HG03469 (cell line): ENCODE results near the gene REG4.
"Not testable (repeated sequence)": the region's sequence is repeated elsewhere in the genome, so short reads cannot be mapped to it uniquely, and the experiment has no call there.

ENCODE experiments used
- ATAC-seq: cut with Tn5 transposase; IDR thresholded peaks from one replicate; pipeline ENCODE4 v1.9.1; 2021; ENCODE audit warnings: mild to moderate bottlenecking, moderate library complexity, moderate number of reproducible peaks; ENCODE audit not compliant: unreplicated experiment

REG4 gene

DNA sequence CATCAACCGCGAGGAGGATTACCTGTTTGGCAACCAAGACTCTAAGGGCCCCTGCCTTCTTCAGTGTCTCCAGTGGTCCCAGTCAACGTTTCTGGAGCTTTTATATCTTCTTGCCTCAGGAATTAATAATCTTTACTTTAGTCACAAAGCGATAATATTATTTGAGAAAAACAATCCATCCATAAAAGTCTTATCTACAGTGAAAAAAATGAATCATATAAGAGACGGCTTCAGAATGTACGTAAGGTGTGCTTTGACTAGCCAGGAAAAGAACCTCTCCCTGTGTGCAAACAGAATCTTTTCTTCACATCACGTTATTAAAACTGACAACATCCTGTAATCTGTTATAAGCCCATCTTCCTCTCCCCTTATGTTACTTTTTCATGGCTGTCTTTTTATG is at the start of gene REG4:
REG4 (minus strand) TSS at position 74 of the 400 bp plus-strand sequence. CDS start 2,691 bp downstream, outside the sequence.
- ATAC-seq: no peak

DNA sequence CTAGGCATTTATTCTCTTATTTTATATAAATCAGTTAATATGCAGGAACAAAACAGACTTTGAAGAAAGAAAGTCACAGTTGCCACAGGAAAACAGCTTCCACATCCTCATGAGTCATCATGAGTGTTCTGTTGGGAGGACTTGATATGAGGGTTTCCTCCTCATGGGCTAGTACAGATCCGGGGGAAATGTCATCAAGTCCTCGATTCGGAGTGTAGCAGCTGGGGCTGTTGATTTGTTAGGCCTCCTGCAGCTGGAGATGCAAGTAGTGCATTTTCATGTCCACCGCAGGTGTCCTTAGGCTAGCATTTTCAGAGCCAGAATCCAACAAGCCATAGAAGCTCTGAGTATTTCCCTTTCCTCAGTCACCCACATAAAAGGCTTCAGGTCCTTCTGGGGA is 48.4 kb upstream of the REG4 start:
- no peak for ATAC-seq

DNA sequence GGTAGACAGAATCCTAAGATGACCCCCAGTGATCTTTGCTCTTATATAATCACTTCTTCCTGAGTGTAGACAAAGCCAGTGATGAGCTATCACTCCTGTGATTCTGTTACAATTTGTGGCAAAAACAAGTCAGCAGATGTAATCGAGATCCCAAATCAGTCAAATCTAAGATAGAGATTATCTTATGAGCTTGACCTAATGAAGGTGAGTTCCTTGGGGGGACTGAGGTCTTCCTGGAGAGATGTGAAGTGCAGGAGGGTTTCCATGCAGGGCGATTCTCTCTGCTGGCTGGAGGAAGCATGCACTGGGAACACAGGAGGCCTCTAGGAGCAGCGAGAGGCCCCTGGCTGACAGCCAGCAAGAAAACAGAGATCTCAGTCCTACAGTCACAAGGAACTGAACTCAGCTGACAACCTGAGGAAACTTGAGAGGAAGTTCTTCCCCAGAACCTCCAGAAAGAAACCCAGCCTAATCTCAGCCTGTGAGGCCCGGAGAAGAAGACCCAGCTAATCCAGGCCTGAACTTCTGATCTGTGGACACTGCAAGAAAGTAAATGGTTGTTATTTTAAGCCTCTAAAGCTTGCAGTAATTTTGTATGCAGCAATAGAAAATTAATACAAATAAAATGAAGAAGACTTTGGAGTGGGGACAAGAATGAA is 47.4 kb upstream of the REG4 start:
- ATAC-seq: not testable (repeated sequence)

DNA sequence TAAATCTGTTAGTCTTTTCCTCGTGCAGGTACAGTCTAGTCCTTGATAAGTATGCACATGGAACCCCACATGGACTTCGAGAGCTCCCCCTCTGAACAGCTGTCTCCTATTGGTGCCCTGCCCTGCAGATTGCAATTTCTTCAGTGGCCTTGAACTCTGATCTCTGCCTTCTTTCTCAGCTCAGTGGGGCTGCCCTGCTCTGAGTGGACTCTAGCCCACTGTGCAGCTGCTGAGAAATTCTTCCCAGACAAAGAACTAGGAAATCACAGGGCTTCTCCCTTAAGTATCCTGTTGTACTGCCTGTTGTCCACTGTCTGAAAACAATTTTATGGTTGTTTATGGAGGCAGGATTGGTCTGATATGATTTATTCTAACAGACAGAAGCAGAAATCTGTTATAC is 46.9 kb upstream of the REG4 start:
- no peak for ATAC-seq

DNA sequence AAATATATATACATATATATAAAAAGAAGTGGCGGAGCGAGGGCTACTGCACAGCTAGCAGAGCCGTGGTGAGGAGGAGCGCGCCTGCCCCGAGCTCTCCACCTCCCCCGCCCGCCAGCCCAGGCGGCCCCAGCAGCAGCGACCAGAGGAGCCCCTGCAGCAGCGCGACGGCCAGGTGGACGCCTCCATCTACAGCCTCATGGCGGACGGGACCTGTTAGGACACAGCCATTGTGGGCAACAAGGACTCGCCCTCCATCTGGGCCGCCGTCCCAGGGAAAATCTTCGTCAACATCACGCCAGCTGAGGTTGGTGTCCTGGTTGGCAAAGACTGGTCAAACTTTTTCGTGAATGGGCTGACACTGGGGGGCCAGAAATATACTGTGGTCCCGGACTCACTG is 41.9 kb upstream of the REG4 start:
- no peak for ATAC-seq

DNA sequence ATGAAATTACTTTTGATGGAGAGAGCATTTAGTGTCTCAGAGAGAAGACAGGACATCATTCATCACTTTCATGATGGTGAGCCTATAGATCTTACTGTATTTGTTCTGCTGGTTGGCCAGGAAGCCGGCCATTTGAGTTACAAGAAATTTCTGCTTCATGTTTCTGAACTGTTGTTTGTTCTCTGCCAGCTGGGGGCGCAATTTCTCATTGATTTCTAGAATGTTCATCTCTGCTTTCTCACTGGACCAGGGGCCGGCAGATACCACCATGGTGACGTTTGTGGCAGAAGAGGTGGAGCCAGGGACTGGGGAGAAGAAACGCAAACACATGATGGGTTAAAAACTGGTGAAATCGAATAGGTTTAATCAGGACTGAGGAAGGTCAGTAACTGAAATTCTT is 32.9 kb upstream of the REG4 start:
- ATAC-seq: not testable (repeated sequence)

DNA sequence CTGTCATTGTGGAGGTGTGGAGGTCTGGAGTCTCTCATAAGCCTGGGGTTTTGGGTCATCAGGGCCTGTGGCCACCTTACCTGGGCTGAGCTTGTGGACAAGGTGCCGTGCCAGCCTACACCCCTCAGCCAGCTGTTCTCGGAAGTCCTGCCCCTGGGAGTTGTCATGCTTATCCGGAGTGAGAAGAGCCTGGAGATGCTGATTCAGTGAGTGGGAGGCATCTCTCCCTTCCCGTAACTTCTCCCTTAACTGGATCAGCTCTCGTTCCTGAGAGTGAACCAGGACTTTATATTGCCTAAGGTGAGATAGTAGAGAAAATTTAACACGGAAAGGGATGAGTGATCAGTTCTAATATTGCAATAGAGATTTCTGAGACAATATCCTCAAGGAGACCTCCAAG is 30.0 kb upstream of the REG4 start:
- no peak for ATAC-seq

DNA sequence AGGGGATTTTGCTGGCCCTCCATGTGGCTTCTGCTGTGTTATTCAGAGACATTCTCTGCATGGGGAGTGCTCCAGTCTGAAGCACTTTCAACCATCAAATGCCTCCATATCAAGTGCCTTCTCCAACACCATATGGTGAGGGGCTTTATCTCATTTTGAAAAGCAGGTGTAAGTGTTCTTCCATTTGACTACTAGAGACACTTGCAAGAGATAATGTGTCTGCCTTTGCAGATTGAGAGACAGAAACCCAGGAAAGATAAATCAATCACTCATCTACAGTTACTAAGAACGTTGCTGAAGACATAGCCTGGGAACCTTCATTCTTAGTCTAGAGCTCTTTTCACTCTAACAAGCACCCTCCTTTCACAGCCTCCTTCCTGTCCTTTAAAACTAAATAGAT is 29.5 kb upstream of the REG4 start:
- no peak for ATAC-seq

DNA sequence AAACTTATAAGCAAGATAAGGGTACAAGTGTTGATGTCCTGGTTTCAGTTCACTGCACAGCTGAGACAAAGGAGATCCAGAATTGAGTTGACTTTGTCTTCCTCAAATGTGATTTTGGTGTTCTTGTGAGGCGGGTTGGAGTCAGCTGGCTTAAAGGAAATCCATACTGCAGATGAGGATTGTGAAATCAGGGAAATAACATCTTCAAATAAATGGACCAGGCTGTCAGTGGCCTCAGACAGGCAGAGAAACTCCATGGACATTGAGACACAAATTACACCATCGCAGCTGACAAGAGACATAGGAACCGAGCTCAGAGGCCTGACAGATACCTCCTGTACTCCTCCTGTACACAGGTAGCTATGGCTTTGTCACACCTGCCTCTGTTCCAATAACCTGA is 27.0 kb upstream of the REG4 start:
- ATAC-seq: no peak

DNA sequence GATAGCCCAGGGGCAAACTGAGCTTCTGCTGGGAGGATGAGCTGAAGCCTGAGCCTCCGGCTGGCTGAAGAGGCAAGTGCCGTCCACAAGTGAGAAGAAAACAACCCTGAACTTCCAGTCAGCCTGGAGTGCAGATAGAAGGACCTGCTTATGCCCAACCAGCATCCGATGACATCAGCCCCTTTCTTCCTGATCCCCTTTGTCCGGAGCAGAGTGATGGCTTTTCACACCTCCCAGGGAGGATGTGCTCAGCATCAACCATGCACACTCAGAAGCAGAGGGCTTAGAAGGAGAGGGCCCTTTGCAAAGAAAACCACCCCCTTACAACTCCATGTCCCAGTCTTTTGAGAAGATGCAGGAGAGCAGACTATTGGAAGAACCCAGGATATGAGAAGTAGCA is 23.7 kb upstream of the REG4 start:
- ATAC-seq: no peak

DNA sequence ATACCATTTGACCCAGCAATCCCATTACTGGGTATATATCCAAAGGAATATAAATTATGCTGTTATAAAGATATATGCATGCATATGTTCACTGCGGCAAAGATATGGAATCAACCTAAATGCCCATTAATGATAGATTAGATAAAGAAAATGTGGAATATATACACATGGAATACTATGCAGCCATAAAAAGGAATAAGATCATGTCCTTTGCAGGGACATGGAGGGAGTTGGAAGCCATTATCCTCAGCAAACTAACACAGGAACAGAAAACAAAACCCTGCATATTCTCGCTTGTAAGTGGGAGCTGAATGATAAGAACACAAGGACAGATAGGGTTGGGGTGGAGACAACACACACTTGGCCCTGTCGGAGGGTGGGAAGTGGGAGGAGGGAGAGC is 19.8 kb upstream of the REG4 start:
- ATAC-seq: no peak

DNA sequence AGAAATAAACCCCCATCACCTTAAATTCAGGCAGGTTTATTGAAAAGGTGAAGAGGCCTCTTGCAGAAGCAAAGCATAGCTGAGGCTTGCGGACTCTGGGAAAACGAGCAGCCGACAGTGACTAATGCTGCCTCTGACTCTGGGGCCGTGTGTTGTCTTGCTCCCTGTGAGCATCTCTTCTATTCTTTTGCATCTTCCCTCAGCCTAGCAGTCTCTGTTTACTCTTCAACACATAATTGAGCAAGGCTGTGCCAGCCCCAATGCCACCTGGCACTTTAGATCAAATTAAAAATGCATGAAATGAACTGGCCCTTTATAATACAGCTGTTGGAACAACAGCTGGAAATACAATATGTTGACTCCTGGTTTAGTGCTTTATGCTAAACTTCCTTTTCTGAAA is 18.4 kb upstream of the REG4 start:
- ATAC-seq: no peak

DNA sequence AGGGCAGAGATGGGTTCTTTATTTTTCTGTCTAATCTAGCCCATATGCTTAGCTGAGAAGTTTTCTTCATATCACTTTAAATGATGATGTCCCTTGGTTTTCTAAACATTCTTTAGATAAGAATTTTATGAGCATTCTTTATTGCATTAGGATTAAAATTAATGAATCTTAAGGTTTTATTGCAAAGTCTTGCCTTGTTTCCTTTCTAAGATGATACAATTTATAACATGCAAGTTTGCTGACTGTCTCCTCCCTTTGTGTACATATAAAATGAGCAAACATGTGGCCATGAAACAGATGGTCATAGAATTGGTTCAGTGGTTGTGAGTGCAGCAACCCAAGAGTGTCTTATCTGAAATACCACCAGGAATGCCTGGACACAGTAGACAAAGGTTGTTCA is 17.7 kb upstream of the REG4 start:
- not testable (repeated sequence) for ATAC-seq

DNA sequence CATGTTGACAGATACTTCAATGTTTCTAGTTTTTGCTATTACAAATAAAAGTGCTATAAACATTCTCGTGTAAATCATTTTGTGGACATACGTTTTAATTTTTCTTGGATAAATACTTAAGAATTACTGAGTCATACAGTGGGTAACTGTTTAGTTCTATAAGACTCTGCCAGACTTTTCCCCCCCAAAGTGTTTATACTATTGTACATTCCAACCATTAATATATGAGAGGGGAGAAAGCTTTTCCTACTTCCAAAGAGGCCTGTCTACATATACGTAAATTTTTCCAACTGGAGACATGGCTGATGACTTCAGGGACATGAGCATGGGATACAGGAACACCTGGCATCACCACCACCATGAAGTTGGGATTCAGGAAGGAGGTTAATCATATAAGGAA is 17.0 kb upstream of the REG4 start:
- no peak for ATAC-seq

DNA sequence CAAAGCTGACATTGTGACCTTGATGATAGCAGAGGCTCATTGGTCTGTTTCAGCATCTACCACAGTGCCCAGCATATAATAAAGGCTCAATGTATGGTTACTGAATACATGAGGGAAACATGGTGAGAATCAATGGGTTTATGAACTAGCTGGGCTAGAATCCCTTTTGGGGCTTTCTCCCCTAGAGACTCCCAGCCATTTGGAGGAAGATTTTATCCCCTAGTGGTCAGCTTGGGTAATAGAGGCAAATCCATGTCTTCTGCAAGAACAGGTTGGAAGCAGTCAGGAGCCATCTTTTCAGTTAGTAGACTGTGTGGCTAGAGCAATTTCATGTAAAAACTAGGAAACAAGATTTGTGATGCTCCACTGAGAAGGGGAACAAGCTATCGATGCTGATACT is 15.8 kb upstream of the REG4 start:
- no peak for ATAC-seq

DNA sequence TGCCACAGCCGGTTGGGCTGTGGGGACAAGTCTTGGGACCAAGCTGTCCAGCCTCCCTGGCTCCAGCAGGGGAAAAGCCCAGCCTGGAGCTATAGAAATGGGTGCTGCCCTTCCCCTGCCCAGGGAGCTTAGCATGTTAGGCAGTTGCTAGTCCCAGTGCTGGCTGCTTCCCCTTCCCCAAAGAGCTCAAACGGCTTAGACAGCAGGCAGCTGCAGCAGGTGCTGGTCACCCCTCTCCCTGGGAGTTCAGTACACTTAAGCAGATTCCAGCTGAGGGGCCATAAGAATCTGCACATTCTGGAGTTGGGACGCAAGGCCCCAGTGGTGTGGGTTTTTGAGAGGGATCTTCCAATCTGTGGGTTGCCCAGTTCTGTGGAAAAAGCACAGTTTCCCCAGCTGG is 11.1 kb upstream of the REG4 start:
- no peak for ATAC-seq

DNA sequence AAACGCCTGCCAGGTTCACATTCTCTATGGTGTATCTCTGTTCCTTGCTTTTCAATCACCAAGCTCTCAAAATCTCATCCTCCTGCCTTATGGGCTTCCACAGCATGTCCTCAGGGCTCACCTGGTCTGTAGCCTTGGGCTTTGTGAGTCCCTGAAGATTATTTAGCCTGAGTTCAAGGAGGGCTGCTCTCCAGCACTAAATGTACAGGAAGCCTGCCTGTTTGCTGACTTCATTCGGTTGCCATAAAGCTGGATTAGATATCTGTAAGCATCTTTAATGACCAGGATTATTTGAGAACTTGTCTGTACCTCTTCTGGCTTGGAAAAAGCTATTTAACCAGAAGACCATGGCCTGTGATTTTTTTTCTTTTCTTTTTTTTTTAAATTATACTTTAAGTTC is 6.9 kb upstream of the REG4 start:
- ATAC-seq: no peak

DNA sequence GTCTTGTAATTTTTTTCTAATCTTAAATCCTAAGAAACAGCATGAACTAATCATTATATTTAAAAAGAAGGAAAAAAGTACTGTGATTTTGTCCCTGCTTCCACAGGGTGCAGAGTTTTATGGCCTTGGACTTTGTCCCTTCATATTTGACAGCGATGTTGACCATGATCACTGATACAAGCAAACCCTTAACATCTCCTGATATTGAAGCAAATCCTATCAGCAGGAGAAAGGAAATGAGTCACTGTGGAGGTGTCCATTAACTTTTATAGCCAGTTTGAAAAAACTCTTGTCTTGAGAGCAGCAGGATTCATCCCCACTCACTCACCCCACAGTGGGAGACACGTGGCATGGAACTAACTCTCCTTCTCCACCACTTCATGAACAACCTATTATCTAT is 5.1 kb upstream of the REG4 start:
- no peak for ATAC-seq

DNA sequence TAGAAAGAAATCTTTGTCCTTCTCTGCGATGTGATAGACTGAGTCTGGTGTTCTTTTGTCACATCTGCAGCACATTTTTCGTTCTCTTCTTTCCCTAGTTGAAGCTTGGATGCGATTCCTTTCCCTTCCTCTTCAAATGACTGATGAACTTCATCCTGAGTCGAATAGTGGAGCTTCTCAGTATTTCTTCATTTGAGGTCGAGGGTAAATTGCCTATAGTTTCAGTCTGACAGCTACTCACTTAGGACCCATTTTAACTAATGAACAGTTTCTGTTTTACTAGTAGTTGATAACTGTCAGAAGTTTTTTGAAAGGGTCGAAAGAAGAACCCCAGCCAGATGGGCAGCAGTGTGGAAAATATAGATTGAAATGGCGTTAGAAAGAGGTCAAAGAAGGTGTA is 4.7 kb upstream of the REG4 start:
- ATAC-seq: no peak

DNA sequence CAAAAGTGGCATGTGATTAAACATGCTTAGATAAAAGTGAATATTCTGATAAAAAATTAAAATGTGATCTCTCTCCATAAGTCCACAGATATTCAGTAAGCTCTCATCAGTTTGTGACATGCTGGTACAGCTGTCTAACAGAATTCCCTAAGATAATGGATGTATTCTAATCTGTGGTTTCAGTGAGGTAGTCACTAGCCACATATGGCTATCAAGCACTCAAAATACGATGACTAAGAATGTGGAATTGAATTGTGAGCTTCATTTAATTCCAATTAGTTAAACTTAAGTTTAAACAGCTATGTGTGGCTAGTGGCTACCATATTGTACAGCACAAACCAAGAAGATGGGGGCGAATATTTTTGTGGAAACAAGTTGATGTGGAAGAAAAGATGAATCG is 4.1 kb upstream of the REG4 start:
- ATAC-seq: no peak

DNA sequence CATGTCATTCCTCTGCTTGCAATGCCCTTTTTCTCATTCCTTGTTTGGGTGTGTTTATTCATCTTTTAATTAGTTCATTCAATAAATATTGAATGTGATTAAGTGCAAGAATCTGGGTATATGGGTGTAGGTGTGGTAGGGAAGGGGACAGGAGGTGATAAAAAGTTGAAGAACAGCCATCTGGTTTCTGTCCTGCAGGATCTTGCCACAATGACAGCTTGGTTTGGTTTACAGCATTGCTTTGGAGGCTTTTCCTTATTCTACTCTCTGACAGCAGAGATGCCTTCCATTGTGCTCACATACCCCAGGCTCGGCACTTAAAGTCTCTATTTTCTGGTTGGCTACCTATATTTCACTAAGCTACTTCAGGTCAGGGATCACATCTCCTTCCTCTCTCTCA is 3.0 kb upstream of the REG4 start:
- ATAC-seq: no peak

DNA sequence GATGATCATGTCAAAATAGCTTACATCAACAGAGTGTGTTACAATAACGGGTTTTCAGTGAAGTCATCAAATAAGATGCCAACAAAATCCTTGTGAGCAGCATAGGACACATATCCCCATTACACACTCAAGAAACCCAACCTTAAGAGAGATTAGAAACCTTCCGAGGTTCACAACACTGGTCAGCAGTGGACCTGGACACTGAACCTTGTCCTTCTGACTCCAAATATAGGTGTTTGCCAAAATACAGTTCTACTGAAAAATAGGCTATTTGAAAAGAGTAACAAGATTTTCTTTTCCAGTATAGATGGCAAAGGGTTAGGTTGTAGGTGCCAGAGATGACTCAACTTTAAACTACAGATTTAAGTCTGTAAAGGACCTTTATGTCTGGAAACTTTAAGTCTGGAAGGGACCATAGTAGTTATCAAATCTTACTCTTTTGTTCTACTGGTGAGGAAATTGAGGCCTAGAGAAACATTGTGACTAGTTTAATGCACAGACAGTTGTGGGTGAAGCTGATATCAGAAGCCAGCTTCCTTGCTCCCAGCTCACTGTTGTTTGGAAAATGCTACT is 811 bp upstream of the REG4 start:
- ATAC-seq: no peak

DNA sequence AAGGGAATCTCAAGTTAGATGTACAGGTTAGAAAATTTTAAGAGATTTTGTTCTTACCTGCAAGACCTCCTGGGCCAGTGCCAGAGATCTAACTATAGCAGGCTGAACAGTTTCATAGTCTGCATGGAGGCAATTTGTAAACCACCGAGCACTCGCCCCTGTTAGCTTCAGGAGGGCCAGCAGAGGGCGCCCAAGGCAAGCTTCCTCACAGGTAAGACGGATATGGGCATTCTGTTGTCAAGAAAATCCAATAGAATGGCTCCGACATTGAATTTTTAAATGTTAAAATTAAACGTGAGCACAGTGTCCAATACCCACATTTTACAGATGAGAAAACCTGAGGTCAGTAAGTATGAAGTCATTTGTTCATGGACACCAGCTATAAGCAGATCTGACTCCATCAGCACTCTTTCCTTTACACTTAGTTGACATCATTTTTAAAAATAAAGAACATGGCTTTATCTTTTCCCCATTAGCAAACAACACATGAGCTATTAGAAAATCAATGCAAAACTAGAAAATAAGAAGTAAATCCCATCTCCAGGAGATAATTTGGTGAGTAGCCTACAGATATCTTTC is 2.2 kb downstream of the REG4 start:
- ATAC-seq: peak; percentile 75
